Lower lobe of right lung (tissue), 2 donors: ENCODE results near the gene DNAH12. TPM values are rescaled to one million over a fixed set of nuclear protein-coding genes. Genes with fewer than 3 reads are reported as not detected.
"Not testable (repeated sequence)": the region's sequence is repeated elsewhere in the genome, so short reads cannot be mapped to it uniquely, and the experiment has no call there.

Source experiments
- ATAC-seq, 2 donors: fragments of 200-7000 bp; cut with Tn5 transposase; one replicate each; pipeline ENCODE4 v1.9.1; 2020 to 2022; ENCODE audit warnings: mild to moderate bottlenecking in 2 of 2, moderate library complexity in 2 of 2
- DNase-seq: peaks from one replicate; pipeline ENCODE4 v3.0.0-alpha.2; 2020
- H3K27ac ChIP-seq: fragments of 200-600 bp; one replicate; pipeline ENCODE4 v1.8.0; 2022
- H3K27me3 ChIP-seq: fragments of 200-600 bp; one replicate; pipeline ENCODE4 v1.8.0; 2022; ENCODE audit warnings: low read depth
- H3K36me3 ChIP-seq: fragments of 200-600 bp; one replicate; pipeline ENCODE4 v1.8.0; 2022; ENCODE audit warnings: mild to moderate bottlenecking
- H3K4me1 ChIP-seq: fragments of 200-600 bp; one replicate; pipeline ENCODE4 v1.8.0; 2022
- H3K4me3 ChIP-seq: fragments of 200-600 bp; one replicate; pipeline ENCODE4 v1.8.0; 2022; ENCODE audit warnings: mild to moderate bottlenecking
- H3K9me3 ChIP-seq: fragments of 200-600 bp; one replicate; pipeline ENCODE4 v1.8.0; 2022
- CTCF ChIP-seq: fragments of 200-600 bp; IDR thresholded peaks from one replicate; pipeline ENCODE4 v1.8.0; 2022; ENCODE audit warnings: antibody characterized with exemption, mild to moderate bottlenecking
- intact Hi-C: fragments of 100-400 bp; cut with DNase I; formaldehyde crosslinking; loops from one replicate; pipeline ENCODE4 v1.11.0; 2022
- total RNA-seq: library from RNA; stranded (reverse); fragmentation: NEBNext Ultra II Directional; extraction: Animal tissue kit (Norgen Biotek cat#: 25700); gene quantifications from one replicate; pipeline ENCODE4 v1.2.1, GENCODE V29; 2021
- donor health status: DM: no; HTN: yes; CAD: no; lungs with severe emphysema.

Gene DNAH12
- total RNA-seq, 1 donor from 2014 or later = 11.2 TPM

GRCh38 chr3:57497904-57498303 is 46.2 kb downstream of the DNAH12 start:
- Histone ChIP-seq H3K27ac (no peak overlapping the region), H3K4me3 (no peak overlapping the region), H3K4me1 (no peaks in the 10 kb centered on the region), H3K9me3 (no peaks in the 10 kb centered on the region), H3K36me3 (no peaks in the 10 kb centered on the region), H3K27me3 (no peaks in the 10 kb centered on the region)
- DNase-seq (no peak), ATAC-seq (no peak)
- intact Hi-C loops = no loop called here
- TF ChIP-seq CTCF = no peak

GRCh38 chr3:57484563-57484962 is 59.6 kb downstream of the DNAH12 start:
- no peak for TF ChIP-seq CTCF
- Histone ChIP-seq H3K4me3 (no peak overlapping the region), H3K36me3 (no peaks in the 10 kb centered on the region), H3K27ac (no peak overlapping the region), H3K9me3 (no peaks in the 10 kb centered on the region), H3K27me3 (no peaks in the 10 kb centered on the region), H3K4me1 (no peaks in the 10 kb centered on the region)
- ATAC-seq (no peak), DNase-seq (no peak)
- intact Hi-C loops = no loop called here

GRCh38 chr3:57477193-57477592 is 67.0 kb downstream of the DNAH12 start:
- H3K9me3 ChIP-seq, H3K4me1 ChIP-seq, ATAC-seq, DNase-seq, H3K4me3 ChIP-seq, H3K27ac ChIP-seq, intact Hi-C loops, H3K27me3 ChIP-seq, H3K36me3 ChIP-seq: not testable (repeated sequence)

GRCh38 chr3:57464801-57465200 is 79.3 kb downstream of the DNAH12 start:
- no peak for DNase-seq
- TF ChIP-seq CTCF = no peak
- ATAC-seq = no peak

GRCh38 chr3:57464011-57464410 is 80.1 kb downstream of the DNAH12 start:
- ATAC-seq (no peak), DNase-seq (no peak)
- no peak overlapping the region for H3K27ac ChIP-seq
- H3K4me1 ChIP-seq = no peaks in the 10 kb centered on the region
- intact Hi-C loops = no loop called here
- H3K4me3 ChIP-seq = no peak overlapping the region
- no peak for TF ChIP-seq CTCF
- no peaks in the 10 kb centered on the region for H3K27me3 ChIP-seq
- no peaks in the 10 kb centered on the region for H3K36me3 ChIP-seq
- H3K9me3 ChIP-seq = no peaks in the 10 kb centered on the region

More at GRCh38 chr3:57464801-57465200, 79.3 kb downstream of the DNAH12 start:
- no peaks in the 10 kb centered on the region for H3K27me3 ChIP-seq
- no peaks in the 10 kb centered on the region for H3K9me3 ChIP-seq
- H3K27ac ChIP-seq = no peak overlapping the region
- no peak overlapping the region for H3K4me3 ChIP-seq
- intact Hi-C loops = no loop called here
- no peaks in the 10 kb centered on the region for H3K36me3 ChIP-seq
- H3K4me1 ChIP-seq = no peaks in the 10 kb centered on the region

- Histone ChIP-seq H3K4me3 (no peak overlapping the region), H3K27ac (no peak overlapping the region), H3K4me1 (peaks cover 7% of the 10 kb centered on the region), H3K27me3 (no peaks in the 10 kb centered on the region), H3K9me3 (no peaks in the 10 kb centered on the region), H3K36me3 (no peaks in the 10 kb centered on the region)
- intact Hi-C loops = no loop called here
- no peak for DNase-seq
- peak; percentile 56 to 75 for ATAC-seq
- no peak for TF ChIP-seq CTCF
Measured at GRCh38 chr3:57451150-57451846, 92.8 kb downstream of the DNAH12 start.

GRCh38 chr3:57449276-57449847 is 94.8 kb downstream of the DNAH12 start:
- DNase-seq, H3K27me3 ChIP-seq, H3K4me3 ChIP-seq, H3K9me3 ChIP-seq, H3K4me1 ChIP-seq, ATAC-seq, intact Hi-C loops, H3K27ac ChIP-seq, H3K36me3 ChIP-seq: not testable (repeated sequence)

- H3K36me3 ChIP-seq, H3K4me3 ChIP-seq, DNase-seq, H3K9me3 ChIP-seq, H3K27me3 ChIP-seq, ATAC-seq, H3K27ac ChIP-seq, H3K4me1 ChIP-seq, intact Hi-C loops: not testable (repeated sequence)
Measured at GRCh38 chr3:57448489-57448888, 95.7 kb downstream of the DNAH12 start.
